Measurements from ENCODE around the gene PAQR5.

Gene PAQR5

GRCh38 chr15:69275074-69275670 lies 23.5 kb upstream of the PAQR5 start:
- CTCF ChIA-PET: interaction anchor here (2.4 kb wide), 1 partner anchor 10 kb away, joined by 9 read pairs; no protein-coding TSS in a partner anchor
- no peaks in the 10 kb centered on the region for H3K9me3 ChIP-seq (ENCODE audit: control extremely low read depth in 1 of 5, control insufficient read depth in 4 of 5, insufficient read depth in 2 of 5, low read depth in 1 of 5, low read length in 4 of 5)
- no peaks in the 10 kb centered on the region for H3K27me3 ChIP-seq (replicated peaks in 2 of 5; ENCODE audit: control insufficient read depth in 4 of 5, insufficient read depth in 5 of 5, low read length in 4 of 5)
- DNase-seq: no peak
- no peak overlapping the region for H3K27ac ChIP-seq (ENCODE audit: insufficient read depth in 1 of 2, low read depth in 1 of 2, low read length in 2 of 2, poor library complexity in 1 of 2, severe bottlenecking in 2 of 2)
- WGBS (ENCODE audit: insufficient coverage): 92% methylated on average over 3 of the region's 4 CpGs
- POLR2A ChIA-PET: no interaction called here
- no peaks in the 10 kb centered on the region for H3K4me1 ChIP-seq (ENCODE audit: control extremely low read depth in 1 of 4, control insufficient read depth in 4 of 4, insufficient read depth in 4 of 4, low read length in 3 of 4)
- no peak overlapping the region for H3K4me3 ChIP-seq (ENCODE audit: control insufficient read depth in 1 of 7, extremely low read depth in 1 of 7, insufficient read depth in 4 of 7, low read depth in 2 of 7, low read length in 6 of 7)
- no peaks in the 10 kb centered on the region for H3K36me3 ChIP-seq (ENCODE audit: control insufficient read depth in 4 of 4, insufficient read depth in 4 of 4, low read length in 3 of 4)

GRCh38 chr15:69275933-69276560 lies 22.7 kb upstream of the PAQR5 start:
- CTCF ChIA-PET: interaction anchor here (2.4 kb wide), 1 partner anchor 11 kb away, joined by 9 read pairs; no protein-coding TSS in a partner anchor
- Histone ChIP-seq H3K4me3 (ENCODE audit: control insufficient read depth in 1 of 7, extremely low read depth in 1 of 7, insufficient read depth in 4 of 7, low read depth in 2 of 7, low read length in 6 of 7) (no peak overlapping the region), H3K4me1 (ENCODE audit: control extremely low read depth in 1 of 4, control insufficient read depth in 4 of 4, insufficient read depth in 4 of 4, low read length in 3 of 4) (no peaks in the 10 kb centered on the region), H3K27me3 (replicated peaks in 2 of 5; ENCODE audit: control insufficient read depth in 4 of 5, insufficient read depth in 5 of 5, low read length in 4 of 5) (no peaks in the 10 kb centered on the region), H3K36me3 (ENCODE audit: control insufficient read depth in 4 of 4, insufficient read depth in 4 of 4, low read length in 3 of 4) (no peaks in the 10 kb centered on the region), H3K27ac (ENCODE audit: insufficient read depth in 1 of 2, low read depth in 1 of 2, low read length in 2 of 2, poor library complexity in 1 of 2, severe bottlenecking in 2 of 2) (no peak overlapping the region), H3K9me3 (ENCODE audit: control extremely low read depth in 1 of 5, control insufficient read depth in 4 of 5, insufficient read depth in 2 of 5, low read depth in 1 of 5, low read length in 4 of 5) (no peaks in the 10 kb centered on the region)
- no peak for DNase-seq
- POLR2A ChIA-PET: no interaction called here
- WGBS (ENCODE audit: insufficient coverage): 93% methylated on average over 9 of the region's 9 CpGs

GRCh38 chr15:69277316-69277715 lies 21.4 kb upstream of the PAQR5 start:
- POLR2A ChIA-PET: no interaction called here
- Histone ChIP-seq H3K4me1 (ENCODE audit: control extremely low read depth in 1 of 4, control insufficient read depth in 4 of 4, insufficient read depth in 4 of 4, low read length in 3 of 4) (no peaks in the 10 kb centered on the region), H3K27me3 (replicated peaks in 2 of 5; ENCODE audit: control insufficient read depth in 4 of 5, insufficient read depth in 5 of 5, low read length in 4 of 5) (no peaks in the 10 kb centered on the region), H3K27ac (ENCODE audit: insufficient read depth in 1 of 2, low read depth in 1 of 2, low read length in 2 of 2, poor library complexity in 1 of 2, severe bottlenecking in 2 of 2) (no peak overlapping the region), H3K9me3 (ENCODE audit: control extremely low read depth in 1 of 5, control insufficient read depth in 4 of 5, insufficient read depth in 2 of 5, low read depth in 1 of 5, low read length in 4 of 5) (no peaks in the 10 kb centered on the region), H3K36me3 (ENCODE audit: control insufficient read depth in 4 of 4, insufficient read depth in 4 of 4, low read length in 3 of 4) (no peaks in the 10 kb centered on the region), H3K4me3 (ENCODE audit: control insufficient read depth in 1 of 7, extremely low read depth in 1 of 7, insufficient read depth in 4 of 7, low read depth in 2 of 7, low read length in 6 of 7) (no peak overlapping the region)
- WGBS (ENCODE audit: insufficient coverage): 98% methylated on average over 8 of the region's 9 CpGs
- CTCF ChIA-PET: interaction anchor here (0.6 to 1.2 kb wide), 3 partner anchors 11 to 162 kb away, joined by 3 read pairs; no protein-coding TSS in a partner anchor
- DNase-seq: no peak

- no peaks in the 10 kb centered on the region for H3K4me1 ChIP-seq (ENCODE audit: control extremely low read depth in 1 of 4, control insufficient read depth in 4 of 4, insufficient read depth in 4 of 4, low read length in 3 of 4)
- no peak overlapping the region for H3K4me3 ChIP-seq (ENCODE audit: control insufficient read depth in 1 of 7, extremely low read depth in 1 of 7, insufficient read depth in 4 of 7, low read depth in 2 of 7, low read length in 6 of 7)
- no peak overlapping the region for H3K27ac ChIP-seq (ENCODE audit: insufficient read depth in 1 of 2, low read depth in 1 of 2, low read length in 2 of 2, poor library complexity in 1 of 2, severe bottlenecking in 2 of 2)
- H3K27me3 ChIP-seq (replicated peaks in 2 of 5; ENCODE audit: control insufficient read depth in 4 of 5, insufficient read depth in 5 of 5, low read length in 4 of 5): no peaks in the 10 kb centered on the region
- no peaks in the 10 kb centered on the region for H3K36me3 ChIP-seq (ENCODE audit: control insufficient read depth in 4 of 4, insufficient read depth in 4 of 4, low read length in 3 of 4)
- 94% methylated on average over 7 of the region's 7 CpGs for WGBS (ENCODE audit: insufficient coverage)
- no peaks in the 10 kb centered on the region for H3K9me3 ChIP-seq (ENCODE audit: control extremely low read depth in 1 of 5, control insufficient read depth in 4 of 5, insufficient read depth in 2 of 5, low read depth in 1 of 5, low read length in 4 of 5)
- POLR2A ChIA-PET: no interaction called here
- no peak for DNase-seq
- CTCF ChIA-PET: interaction anchor here (1.2 to 2.0 kb wide), 2 partner anchors 10 to 24 kb away, joined by 3 to 7 read pairs; no protein-coding TSS in a partner anchor
These were observed 19.1 kb upstream of the PAQR5 start for GRCh38 chr15:69279636-69280035.

GRCh38 chr15:69280783-69281182 lies 17.9 kb upstream of the PAQR5 start:
- CTCF ChIA-PET: interaction anchor here (1.2 to 2.0 kb wide), 2 partner anchors 9 to 23 kb away, joined by 3 to 7 read pairs; no protein-coding TSS in a partner anchor
- no peak for DNase-seq
- Histone ChIP-seq H3K4me3 (ENCODE audit: control insufficient read depth in 1 of 7, extremely low read depth in 1 of 7, insufficient read depth in 4 of 7, low read depth in 2 of 7, low read length in 6 of 7) (no peak overlapping the region), H3K27me3 (replicated peaks in 2 of 5; ENCODE audit: control insufficient read depth in 4 of 5, insufficient read depth in 5 of 5, low read length in 4 of 5) (no peaks in the 10 kb centered on the region), H3K4me1 (ENCODE audit: control extremely low read depth in 1 of 4, control insufficient read depth in 4 of 4, insufficient read depth in 4 of 4, low read length in 3 of 4) (no peaks in the 10 kb centered on the region), H3K36me3 (ENCODE audit: control insufficient read depth in 4 of 4, insufficient read depth in 4 of 4, low read length in 3 of 4) (no peaks in the 10 kb centered on the region), H3K9me3 (ENCODE audit: control extremely low read depth in 1 of 5, control insufficient read depth in 4 of 5, insufficient read depth in 2 of 5, low read depth in 1 of 5, low read length in 4 of 5) (no peaks in the 10 kb centered on the region), H3K27ac (ENCODE audit: insufficient read depth in 1 of 2, low read depth in 1 of 2, low read length in 2 of 2, poor library complexity in 1 of 2, severe bottlenecking in 2 of 2) (no peak overlapping the region)
- POLR2A ChIA-PET: no interaction called here
- WGBS (ENCODE audit: insufficient coverage): 73% methylated on average over 2 of the region's 5 CpGs

- 93% methylated on average over 8 of the region's 9 CpGs for WGBS (ENCODE audit: insufficient coverage)
- no peaks in the 10 kb centered on the region for H3K27me3 ChIP-seq (replicated peaks in 2 of 5; ENCODE audit: control insufficient read depth in 4 of 5, insufficient read depth in 5 of 5, low read length in 4 of 5)
- no peaks in the 10 kb centered on the region for H3K9me3 ChIP-seq (ENCODE audit: control extremely low read depth in 1 of 5, control insufficient read depth in 4 of 5, insufficient read depth in 2 of 5, low read depth in 1 of 5, low read length in 4 of 5)
- H3K27ac ChIP-seq (ENCODE audit: insufficient read depth in 1 of 2, low read depth in 1 of 2, low read length in 2 of 2, poor library complexity in 1 of 2, severe bottlenecking in 2 of 2): no peak overlapping the region
- POLR2A ChIA-PET: no interaction called here
- CTCF ChIA-PET: no interaction called here
- DNase-seq: no peak
- no peaks in the 10 kb centered on the region for H3K36me3 ChIP-seq (ENCODE audit: control insufficient read depth in 4 of 4, insufficient read depth in 4 of 4, low read length in 3 of 4)
- H3K4me3 ChIP-seq (ENCODE audit: control insufficient read depth in 1 of 7, extremely low read depth in 1 of 7, insufficient read depth in 4 of 7, low read depth in 2 of 7, low read length in 6 of 7): no peak overlapping the region
- no peaks in the 10 kb centered on the region for H3K4me1 ChIP-seq (ENCODE audit: control extremely low read depth in 1 of 4, control insufficient read depth in 4 of 4, insufficient read depth in 4 of 4, low read length in 3 of 4)
These were observed 16.5 kb upstream of the PAQR5 start for GRCh38 chr15:69282104-69282743.

- POLR2A ChIA-PET: no interaction called here
- DNase-seq: no peak
- Histone ChIP-seq H3K27me3 (replicated peaks in 2 of 5; ENCODE audit: control insufficient read depth in 4 of 5, insufficient read depth in 5 of 5, low read length in 4 of 5) (no peaks in the 10 kb centered on the region), H3K36me3 (ENCODE audit: control insufficient read depth in 4 of 4, insufficient read depth in 4 of 4, low read length in 3 of 4) (no peaks in the 10 kb centered on the region), H3K4me3 (ENCODE audit: control insufficient read depth in 1 of 7, extremely low read depth in 1 of 7, insufficient read depth in 4 of 7, low read depth in 2 of 7, low read length in 6 of 7) (no peak overlapping the region), H3K9me3 (ENCODE audit: control extremely low read depth in 1 of 5, control insufficient read depth in 4 of 5, insufficient read depth in 2 of 5, low read depth in 1 of 5, low read length in 4 of 5) (no peaks in the 10 kb centered on the region), H3K27ac (ENCODE audit: insufficient read depth in 1 of 2, low read depth in 1 of 2, low read length in 2 of 2, poor library complexity in 1 of 2, severe bottlenecking in 2 of 2) (no peak overlapping the region), H3K4me1 (ENCODE audit: control extremely low read depth in 1 of 4, control insufficient read depth in 4 of 4, insufficient read depth in 4 of 4, low read length in 3 of 4) (no peaks in the 10 kb centered on the region)
- 98% methylated on average over 10 of the region's 12 CpGs for WGBS (ENCODE audit: insufficient coverage)
- CTCF ChIA-PET: interaction anchor here (0.6 kb wide), 1 partner anchor 9 kb away, joined by 3 read pairs; no protein-coding TSS in a partner anchor
These were observed 12.9 kb upstream of the PAQR5 start for GRCh38 chr15:69285834-69286233.
